GM12873 (cell line): ENCODE measurements around the gene P2RX2.
A peak's percentile ranks its signal among the peaks of the same experiment; 100 is the strongest.

Experiments used
- TF ChIP-seq, protein P1 (sequence below): IDR thresholded peaks from 2 replicates; pipeline ENCODE4 v1.5.1; 2012; ENCODE audit warnings: low read depth, mild to moderate bottlenecking, moderate library complexity, low read length, control low read depth; ENCODE audit not compliant: insufficient read depth; ENCODE audit errors: missing control alignments

The P2RX2 gene

DNA sequence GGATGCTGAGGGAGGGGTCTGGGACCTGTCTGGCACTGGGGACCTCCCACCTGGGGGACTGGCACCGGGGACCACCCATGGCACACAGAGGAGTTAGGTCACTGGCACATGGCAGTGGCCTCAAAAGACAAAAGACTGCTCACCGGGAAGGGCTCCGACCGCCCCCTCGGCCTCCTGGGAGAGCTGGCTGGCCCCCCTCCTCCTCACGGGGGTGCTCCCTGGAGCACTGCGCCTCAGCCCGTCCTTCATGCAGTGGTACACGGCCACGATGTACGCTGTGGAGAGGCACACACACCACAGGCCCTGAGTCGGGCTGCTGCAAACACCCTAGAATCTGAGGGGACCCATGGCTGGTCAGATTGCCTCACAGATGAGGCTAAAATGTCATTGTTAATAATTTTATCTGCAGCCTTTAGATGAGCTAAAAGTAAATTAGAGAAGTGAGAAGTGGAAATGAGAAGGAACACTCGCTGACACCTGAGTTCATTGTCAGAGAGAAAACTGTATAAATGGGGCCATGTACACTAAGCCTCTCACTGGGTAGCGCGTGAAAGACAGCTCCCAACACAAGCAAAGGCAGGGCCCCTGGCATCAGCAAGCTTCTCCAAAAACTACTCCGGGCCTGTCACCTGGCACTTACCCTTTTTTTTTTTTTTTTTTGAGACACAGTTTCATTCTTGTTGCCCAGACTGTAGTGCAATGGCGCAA is 14.1 kb downstream of the P2RX2 start:
- TF ChIP-seq, protein P1, sequence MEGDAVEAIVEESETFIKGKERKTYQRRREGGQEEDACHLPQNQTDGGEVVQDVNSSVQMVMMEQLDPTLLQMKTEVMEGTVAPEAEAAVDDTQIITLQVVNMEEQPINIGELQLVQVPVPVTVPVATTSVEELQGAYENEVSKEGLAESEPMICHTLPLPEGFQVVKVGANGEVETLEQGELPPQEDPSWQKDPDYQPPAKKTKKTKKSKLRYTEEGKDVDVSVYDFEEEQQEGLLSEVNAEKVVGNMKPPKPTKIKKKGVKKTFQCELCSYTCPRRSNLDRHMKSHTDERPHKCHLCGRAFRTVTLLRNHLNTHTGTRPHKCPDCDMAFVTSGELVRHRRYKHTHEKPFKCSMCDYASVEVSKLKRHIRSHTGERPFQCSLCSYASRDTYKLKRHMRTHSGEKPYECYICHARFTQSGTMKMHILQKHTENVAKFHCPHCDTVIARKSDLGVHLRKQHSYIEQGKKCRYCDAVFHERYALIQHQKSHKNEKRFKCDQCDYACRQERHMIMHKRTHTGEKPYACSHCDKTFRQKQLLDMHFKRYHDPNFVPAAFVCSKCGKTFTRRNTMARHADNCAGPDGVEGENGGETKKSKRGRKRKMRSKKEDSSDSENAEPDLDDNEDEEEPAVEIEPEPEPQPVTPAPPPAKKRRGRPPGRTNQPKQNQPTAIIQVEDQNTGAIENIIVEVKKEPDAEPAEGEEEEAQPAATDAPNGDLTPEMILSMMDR, result no peak

DNA sequence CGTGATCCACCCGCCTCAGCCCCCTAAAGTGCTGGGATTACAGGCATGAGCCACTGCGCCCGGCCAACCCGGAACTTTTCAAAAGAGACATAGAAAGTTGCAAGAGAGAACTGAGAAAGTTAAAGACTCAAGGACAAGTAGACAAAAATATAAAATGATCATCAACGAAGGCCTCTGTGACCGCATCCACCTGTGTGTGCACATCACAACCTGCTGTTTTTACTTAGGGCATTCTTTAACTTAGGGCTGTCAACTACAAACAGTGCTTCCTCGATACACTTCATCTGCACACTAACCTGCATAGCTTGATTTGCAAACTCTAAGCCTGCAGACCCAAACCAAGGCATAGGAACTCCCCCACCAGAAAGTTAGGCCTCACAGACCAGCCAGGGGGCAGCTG is 14.8 kb downstream of the P2RX2 start:
- TF ChIP-seq, protein P1, result no peak

DNA sequence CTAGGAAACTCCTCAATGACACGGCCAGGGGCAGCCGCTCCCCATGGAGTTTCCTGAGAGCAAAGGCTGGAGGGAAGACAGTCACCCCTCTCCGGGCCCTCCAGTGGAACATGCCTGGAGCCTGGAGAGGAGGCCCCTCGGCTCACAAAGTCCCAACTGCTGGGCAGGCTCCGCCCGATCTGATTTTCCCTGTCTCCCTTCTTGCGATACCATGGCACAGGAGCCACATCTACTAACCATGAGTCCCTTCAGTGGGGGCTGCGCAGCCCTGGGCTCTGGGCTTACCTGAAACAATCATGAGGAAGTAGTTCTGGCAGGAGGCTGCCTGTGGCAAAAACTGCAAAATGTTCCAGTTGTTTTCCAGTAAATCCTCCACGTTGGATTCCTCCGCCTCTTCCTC is 15.3 kb downstream of the P2RX2 start:
- TF ChIP-seq, protein P1, result no peak

DNA sequence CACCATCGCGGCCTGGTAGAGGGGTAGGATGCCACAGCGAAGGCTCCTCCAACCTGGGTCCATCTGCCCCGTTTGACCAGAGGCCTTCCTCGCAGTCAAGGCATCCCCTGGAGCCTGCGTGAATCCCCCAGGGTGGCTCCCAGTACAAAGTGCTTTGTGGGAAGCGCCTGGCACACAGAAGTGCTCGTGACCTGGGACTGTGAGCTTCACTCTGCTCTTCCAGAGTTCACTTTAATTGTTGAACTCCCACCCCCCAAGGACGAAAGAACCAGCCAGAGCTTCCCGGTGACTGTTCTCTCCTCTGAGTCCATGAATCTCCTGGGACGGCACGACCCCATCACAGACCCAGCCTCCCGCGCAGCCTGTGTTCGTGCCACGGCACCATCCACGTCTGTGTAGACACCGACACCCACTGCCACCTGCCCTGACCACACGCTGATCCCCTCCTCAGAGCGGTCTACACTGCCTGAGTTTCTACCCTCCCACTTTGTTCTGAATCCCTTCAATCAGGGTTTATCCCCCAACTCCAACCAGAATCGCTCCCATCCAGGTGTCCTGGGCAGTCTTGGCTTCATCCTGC is 15.9 kb downstream of the P2RX2 start:
- TF ChIP-seq, protein P1, result no peak

DNA sequence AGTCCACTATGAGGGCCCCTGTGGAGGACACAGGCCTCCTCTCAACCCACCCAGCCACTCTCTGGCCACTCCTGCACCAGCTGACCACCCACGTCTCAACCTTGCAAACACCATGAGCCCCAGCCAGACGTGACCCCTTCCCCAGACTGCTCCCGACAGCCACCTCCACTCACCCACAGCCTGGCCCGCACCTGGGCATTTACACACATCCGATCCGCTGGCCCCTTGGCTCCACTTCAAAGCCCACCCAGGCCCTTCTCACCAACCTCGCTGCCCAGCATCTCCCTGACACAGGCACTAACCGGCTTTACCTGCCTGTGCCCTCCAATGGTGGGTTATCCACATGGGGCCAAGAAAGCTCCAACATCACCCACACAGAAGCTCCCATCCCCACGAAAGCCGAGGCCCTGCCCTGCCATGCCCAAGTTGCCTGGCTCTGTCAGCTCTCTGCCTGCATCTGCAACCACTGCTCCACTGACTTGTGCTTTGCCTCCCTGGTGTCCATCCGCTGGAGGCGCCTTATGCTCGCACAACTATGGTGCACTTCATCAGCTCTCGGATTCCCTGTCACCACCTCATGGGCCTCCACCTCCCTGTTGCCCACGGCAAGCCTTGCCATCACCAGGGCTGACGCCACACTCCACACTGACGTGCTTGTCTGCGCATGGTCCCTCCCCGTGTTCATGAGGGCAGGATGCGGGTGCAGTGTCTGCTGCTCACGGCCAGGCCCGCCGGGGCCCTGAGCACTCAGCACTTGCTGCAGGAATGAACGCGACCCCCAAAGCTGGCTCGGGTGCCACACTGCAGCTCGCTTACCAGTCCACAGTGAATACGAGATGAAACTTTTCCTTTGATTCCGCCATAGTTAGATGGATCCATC is 16.7 kb downstream of the P2RX2 start:
- TF ChIP-seq, protein P1, result no peak

DNA sequence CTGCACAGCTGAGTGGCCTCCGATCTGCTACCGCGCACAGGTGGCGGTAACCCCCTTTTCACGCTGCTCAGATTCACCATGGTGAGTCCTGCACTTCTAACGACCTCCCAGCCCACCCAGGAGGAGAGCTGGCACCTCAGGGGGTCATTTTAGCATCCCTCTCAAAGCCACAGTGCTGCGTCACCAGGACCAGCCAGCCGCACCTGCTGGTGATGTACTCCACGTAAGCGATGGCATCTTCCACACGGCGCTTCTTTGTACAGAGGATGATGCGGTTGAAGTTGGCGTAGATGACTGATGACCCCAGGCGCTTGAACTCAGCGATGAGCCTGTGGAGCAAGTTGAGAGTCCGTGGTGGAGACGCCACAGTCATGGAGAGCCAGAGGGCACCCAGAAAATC is 19.2 kb downstream of the P2RX2 start:
- TF ChIP-seq, protein P1, result no peak

DNA sequence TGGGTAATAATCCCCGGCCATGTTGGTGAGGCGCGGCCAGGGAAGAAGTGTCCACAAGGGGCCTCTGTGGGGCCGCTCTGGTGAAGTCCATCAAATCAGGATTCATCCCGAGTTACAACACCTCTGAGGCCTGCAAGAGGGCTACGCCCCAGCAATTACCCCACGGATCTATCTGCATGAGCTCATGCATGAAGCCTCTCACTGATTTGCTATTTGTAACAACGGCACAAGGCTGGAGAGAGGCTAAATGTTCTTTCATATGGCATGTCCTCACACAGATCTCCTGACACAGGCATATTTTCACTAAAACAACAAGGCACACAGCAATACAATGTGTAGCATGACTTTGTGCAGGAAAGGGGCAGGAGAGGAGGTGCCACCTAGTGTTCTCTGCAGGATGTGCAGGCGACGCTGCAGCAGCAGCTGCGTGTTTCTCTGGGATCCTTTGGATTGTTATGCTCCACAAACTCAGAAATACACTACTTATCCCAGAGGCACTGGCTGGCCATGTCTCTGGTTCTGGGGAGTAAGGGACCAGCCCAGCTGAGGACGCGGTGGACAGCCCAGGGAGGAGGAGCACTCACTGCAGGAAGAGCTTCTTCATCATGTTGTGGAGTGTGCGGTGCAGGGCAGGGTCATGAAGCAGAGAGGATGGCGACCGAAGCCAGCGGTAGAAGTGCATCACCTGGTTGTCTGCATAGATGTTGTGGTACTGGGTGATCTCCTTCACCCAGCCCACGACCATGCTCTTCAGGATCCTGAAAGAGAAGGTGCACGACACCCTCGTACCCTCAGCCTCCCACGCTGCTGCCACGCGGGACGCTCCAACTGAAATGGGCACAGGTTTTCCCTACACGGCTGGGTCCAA is 20.2 kb downstream of the P2RX2 start:
- TF ChIP-seq, protein P1, result peak; percentile 87
